CD4-positive, alpha-beta T cell (primary cell): ENCODE results near the gene VPS9D1. TPM values are rescaled to one million over a fixed set of nuclear protein-coding genes. Genes with fewer than 3 reads are reported as not detected.

Source experiments
- ATAC-seq: fragments of 200-7000 bp; cut with Tn5 transposase; one replicate; pipeline ENCODE4 v1.10.0; 2022; ENCODE audit warnings: mild to moderate bottlenecking; ENCODE audit not compliant: poor library complexity
- CTCF ChIA-PET: fragments of 350-600 bp; sonication (Branson Sonifier 250); formaldehyde crosslinking; loops from one replicate; lab custom pipeline; 2021; ENCODE audit warnings: antibody characterized with exemption, inconsistent platforms; lab: Charles Lee
- POLR2A ChIA-PET: fragments of 350-600 bp; sonication (Branson Sonifier 250); formaldehyde crosslinking; loops from one replicate; lab custom pipeline; 2021; ENCODE audit warnings: antibody characterized with exemption, inconsistent platforms; lab: Charles Lee
- DNase-seq, 14 experiments: peaks; one replicate each; pipeline ENCODE4 v3.0.0-alpha.2; 2013 to 2020; ENCODE audit warnings: mixed read lengths in 2 of 14
- H3K27ac ChIP-seq, 2 donors: one replicate each; pipeline versions ENCODE4 v1.5.1 to v1.7.0; 2013; ENCODE audit warnings: low read length in 2 of 2, low read depth in 1 of 2, mild to moderate bottlenecking in 1 of 2
- H3K27me3 ChIP-seq, 2 experiments: 1 replicate in 1 of 2; 2 replicates in 1 of 2; pipeline versions ENCODE4 v1.6.1 to v1.7.0; 2013; ENCODE audit warnings: low read length in 2 of 2, control low read depth in 1 of 2, mild to moderate bottlenecking in 1 of 2, moderate library complexity in 1 of 2; ENCODE audit not compliant: insufficient read depth in 2 of 2, control insufficient read depth in 1 of 2
- H3K36me3 ChIP-seq: one replicate; pipeline ENCODE4 v1.6.1; 2013; ENCODE audit warnings: low read length, control low read depth; ENCODE audit not compliant: insufficient read depth
- H3K4me1 ChIP-seq: one replicate; pipeline ENCODE4 v1.6.1; 2013; ENCODE audit warnings: low read length, control low read depth; ENCODE audit not compliant: insufficient read depth
- H3K4me3 ChIP-seq: one replicate; pipeline ENCODE4 v1.5.1; 2013; ENCODE audit warnings: mild to moderate bottlenecking, low read length, moderate library complexity
- H3K9me3 ChIP-seq, 2 experiments: 1 replicate in 1 of 2; 2 replicates in 1 of 2; pipeline versions ENCODE4 v1.6.1 to v1.7.0; 2013; ENCODE audit warnings: low read length in 2 of 2, mild to moderate bottlenecking in 2 of 2, control low read depth in 1 of 2, moderate library complexity in 1 of 2; ENCODE audit not compliant: control insufficient read depth in 1 of 2, insufficient read depth in 1 of 2
- H3K27ac Mint-ChIP-seq: one replicate; pipeline ENCODE4 v1.8.0; 2020; ENCODE audit warnings: mixed read lengths
- H3K27me3 Mint-ChIP-seq: one replicate; pipeline ENCODE4 v1.8.0; 2021; ENCODE audit warnings: mixed read lengths
- H3K36me3 Mint-ChIP-seq: one replicate; pipeline ENCODE4 v1.8.0; 2021; ENCODE audit warnings: low read depth, mixed read lengths
- H3K4me1 Mint-ChIP-seq: one replicate; pipeline ENCODE4 v1.8.0; 2021; ENCODE audit warnings: low read depth, mixed read lengths
- H3K4me3 Mint-ChIP-seq: one replicate; pipeline ENCODE4 v1.8.0; 2020; ENCODE audit warnings: mild to moderate bottlenecking, mixed read lengths
- H3K9me3 Mint-ChIP-seq: one replicate; pipeline ENCODE4 v1.8.0; 2020; ENCODE audit warnings: mixed read lengths
- intact Hi-C, 2 experiments: fragments of 100-400 bp; cut with DNase I in 1 of 2; cut with micrococcal nuclease in 1 of 2; formaldehyde crosslinking; loops; one replicate each; pipeline versions ENCODE4 v1.15.1 to v1.9.0; 2023 to 2025; cut with DNase I, micrococcal nuclease
- polyA plus RNA-seq, 2 donors: library from polyadenylated mRNA; unstranded; fragments of 120-200 nt; gene quantifications; one replicate each; pipeline ENCODE4 v1.2.1, GENCODE V29; 2013
- total RNA-seq, 174 experiments: library from RNA in 2 of 174; stranded (reverse) in 2 of 174; gene quantifications; one replicate each; pipeline ENCODE4 v1.2.3 and lab custom pipeline; 2021 to 2026
- TF ChIP-seq, protein P1 (sequence below): fragments of 200-600 bp; IDR thresholded peaks from one replicate; pipeline ENCODE4 v1.8.0; 2022; ENCODE audit warnings: antibody characterized with exemption, mild to moderate bottlenecking

VPS9D1 gene
- total RNA-seq (10 to 100 TPM; 18.5 to 21.8 TPM), total RNA-seq (lab: John Stamatoyannopoulos, UW) (2.0 to 40.9 (median 18.4) reads per million in 172 experiments)
- polyA plus RNA-seq (2013, experiment 1 of 2): 9.3 TPM
- 16.9 TPM for polyA plus RNA-seq (2013, experiment 2 of 2)

DNA sequence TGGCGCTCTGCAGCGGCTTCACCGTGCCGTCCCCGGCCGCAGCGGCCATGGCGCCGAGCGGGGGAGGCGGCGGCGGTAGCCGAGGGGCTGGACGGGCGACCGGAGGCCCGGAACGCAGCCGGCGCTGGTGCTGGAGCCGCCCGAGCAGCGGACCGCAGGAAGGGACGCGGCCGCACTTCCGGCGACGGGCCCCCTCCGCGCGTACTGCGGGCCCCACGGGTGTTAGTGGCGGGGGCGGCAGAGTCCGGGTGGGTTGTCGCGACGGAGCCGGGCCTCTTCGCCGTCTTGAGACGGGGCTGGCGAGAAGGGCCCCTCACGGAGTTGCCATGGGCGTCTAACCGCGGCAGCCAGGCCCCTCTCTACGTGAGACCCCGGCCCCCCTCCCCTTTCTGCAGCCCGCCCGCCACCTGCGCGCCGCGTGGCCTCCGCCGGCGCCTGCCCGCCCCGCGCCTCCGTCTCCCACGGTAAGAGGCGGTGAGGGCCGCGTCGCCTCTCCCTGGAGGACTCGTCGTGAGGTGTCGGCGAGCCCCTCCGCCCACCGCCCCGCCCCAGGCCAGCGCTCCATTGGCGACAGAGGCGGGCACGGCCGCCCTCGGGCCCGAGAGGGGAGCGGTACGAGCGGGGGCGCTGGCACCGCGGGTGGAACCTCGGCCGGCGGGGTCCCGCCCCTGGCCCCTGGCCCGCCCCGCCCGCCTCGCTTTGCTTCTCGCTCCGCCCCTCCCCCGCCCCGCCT is at the start of gene VPS9D1, which contains the start of gene ZNF276:
VPS9D1 (minus strand) TSS at position 86 of the 733 bp plus-strand sequence; CDS start at position 49, 37 bp downstream.
ZNF276 (plus strand) TSS at position 725 of the 733 bp plus-strand sequence. CDS start 104 bp downstream, outside the sequence.
- Histone ChIP-seq H3K9me3 (peaks cover 0 to 4% of the 10 kb centered on the region in 2 experiments), H3K27ac (peak within 1 kb of the TSS; percentile 69 to 94), H3K27me3 (no peaks in the 10 kb centered on the region), H3K4me3 (peak within 1 kb of the TSS; percentile 87), H3K4me1 (peaks cover 57% of the 10 kb centered on the region), H3K36me3 (peaks cover 33% of the 10 kb centered on the region)
- intact Hi-C loops: loop anchor here in 1 of 2 experiments (1.0 to 5.0 kb wide), 4 partner anchors 19 to 152 kb away; partner anchors contain the start of genes FANCA and TCF25
- CTCF ChIA-PET: interaction anchor here (1.0 to 1.9 kb wide), 2 partner anchors 15 to 21 kb away, joined by 4 to 7 read pairs; no protein-coding TSS in a partner anchor
- H3K27ac Mint-ChIP-seq: peak within 1 kb of the TSS; percentile 98
- POLR2A ChIA-PET: interaction anchor here (0.7 to 2.1 kb wide), 7 partner anchors 13 to 152 kb away, joined by 3 to 8 read pairs (median 6); partner anchors contain the start of gene TCF25
- ATAC-seq: peak; percentile 43
- peak within 1 kb of the TSS; percentile 99 for H3K4me3 Mint-ChIP-seq
- H3K4me1 Mint-ChIP-seq: peaks cover 32% of the 10 kb centered on the region
- DNase-seq: peak; percentile 73 to 93 (median 85)
- H3K9me3 Mint-ChIP-seq: no peaks in the 10 kb centered on the region
- peaks cover 29% of the 10 kb centered on the region for H3K36me3 Mint-ChIP-seq
- TF ChIP-seq, protein P1, sequence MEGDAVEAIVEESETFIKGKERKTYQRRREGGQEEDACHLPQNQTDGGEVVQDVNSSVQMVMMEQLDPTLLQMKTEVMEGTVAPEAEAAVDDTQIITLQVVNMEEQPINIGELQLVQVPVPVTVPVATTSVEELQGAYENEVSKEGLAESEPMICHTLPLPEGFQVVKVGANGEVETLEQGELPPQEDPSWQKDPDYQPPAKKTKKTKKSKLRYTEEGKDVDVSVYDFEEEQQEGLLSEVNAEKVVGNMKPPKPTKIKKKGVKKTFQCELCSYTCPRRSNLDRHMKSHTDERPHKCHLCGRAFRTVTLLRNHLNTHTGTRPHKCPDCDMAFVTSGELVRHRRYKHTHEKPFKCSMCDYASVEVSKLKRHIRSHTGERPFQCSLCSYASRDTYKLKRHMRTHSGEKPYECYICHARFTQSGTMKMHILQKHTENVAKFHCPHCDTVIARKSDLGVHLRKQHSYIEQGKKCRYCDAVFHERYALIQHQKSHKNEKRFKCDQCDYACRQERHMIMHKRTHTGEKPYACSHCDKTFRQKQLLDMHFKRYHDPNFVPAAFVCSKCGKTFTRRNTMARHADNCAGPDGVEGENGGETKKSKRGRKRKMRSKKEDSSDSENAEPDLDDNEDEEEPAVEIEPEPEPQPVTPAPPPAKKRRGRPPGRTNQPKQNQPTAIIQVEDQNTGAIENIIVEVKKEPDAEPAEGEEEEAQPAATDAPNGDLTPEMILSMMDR: no peak
- no peaks in the 10 kb centered on the region for H3K27me3 Mint-ChIP-seq

- Histone ChIP-seq H3K9me3 (no peaks in the 10 kb centered on the region), H3K36me3 (peaks cover 2% of the 10 kb centered on the region), H3K27ac (no peak overlapping the region), H3K4me1 (peaks cover 2% of the 10 kb centered on the region), H3K4me3 (no peak overlapping the region), H3K27me3 (no peaks in the 10 kb centered on the region)
- CTCF ChIA-PET: no interaction called here
- ATAC-seq (no peak), DNase-seq (no peak)
- H3K9me3 Mint-ChIP-seq: no peaks in the 10 kb centered on the region
- intact Hi-C loops: no loop called here
- TF ChIP-seq, protein P1: no peak
- H3K27me3 Mint-ChIP-seq: no peaks in the 10 kb centered on the region
- POLR2A ChIA-PET: no interaction called here
- H3K4me3 Mint-ChIP-seq: no peak overlapping the region
- no peaks in the 10 kb centered on the region for H3K4me1 Mint-ChIP-seq
- H3K36me3 Mint-ChIP-seq: no peaks in the 10 kb centered on the region
- H3K27ac Mint-ChIP-seq: no peak overlapping the region
Measured at GRCh38 chr16:89770367-89770766, 49.7 kb upstream of the VPS9D1 start.

DNA sequence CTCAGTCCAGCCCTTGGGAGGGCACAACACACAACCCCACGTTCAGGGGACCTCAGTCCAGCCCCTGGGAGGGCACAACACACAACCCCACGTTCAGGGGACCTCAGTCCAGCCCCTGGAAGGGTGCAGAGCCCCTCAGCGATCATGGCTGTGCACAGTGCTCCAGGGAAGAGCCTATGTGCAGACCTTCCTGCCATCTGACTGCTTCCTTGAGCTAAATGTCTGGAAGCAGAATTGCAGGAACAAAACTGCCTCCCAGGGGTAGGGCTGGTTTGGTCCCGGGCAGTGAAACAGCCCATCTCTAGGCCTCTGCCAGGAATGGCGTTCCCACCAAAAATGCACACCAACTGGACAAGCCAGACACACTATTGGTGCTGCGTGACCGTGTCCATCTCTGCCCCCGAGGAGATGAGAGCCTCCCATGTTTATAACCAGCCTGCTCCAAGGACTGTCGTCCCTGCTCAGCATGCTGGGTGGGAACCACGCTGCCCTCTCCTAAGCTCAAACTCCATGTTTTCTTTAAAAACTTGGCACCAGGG is 44.7 kb upstream of the VPS9D1 start:
- CTCF ChIA-PET: interaction anchor here (1.9 kb wide), 1 partner anchor 65 kb away, joined by 4 read pairs; no protein-coding TSS in a partner anchor
- H3K4me3 Mint-ChIP-seq: peak overlapping the region; percentile 61
- intact Hi-C loops: no loop called here
- TF ChIP-seq, protein P1: no peak
- POLR2A ChIA-PET: interaction anchor here (0.8 to 1.7 kb wide), 3 partner anchors 24 to 64 kb away, joined by 3 to 4 read pairs (median 3); partner anchors contain the start of gene SPATA2L
- peak overlapping the region; percentile 30 to 61 for H3K27ac ChIP-seq
- H3K4me3 ChIP-seq: peak overlapping the region; percentile 54
- H3K27ac Mint-ChIP-seq: peak overlapping the region; percentile 83
- H3K9me3 ChIP-seq: no peaks in the 10 kb centered on the region
- H3K4me1 ChIP-seq: peaks cover 45% of the 10 kb centered on the region
- no peaks in the 10 kb centered on the region for H3K27me3 ChIP-seq
- peaks cover 2% of the 10 kb centered on the region for H3K36me3 ChIP-seq
- H3K36me3 Mint-ChIP-seq: peaks cover 4% of the 10 kb centered on the region
- no peaks in the 10 kb centered on the region for H3K27me3 Mint-ChIP-seq
- DNase-seq (no peak), ATAC-seq (no peak)
- H3K9me3 Mint-ChIP-seq: no peaks in the 10 kb centered on the region
- H3K4me1 Mint-ChIP-seq: peaks cover 25% of the 10 kb centered on the region
